ENCODE results near the gene NECAB2.

- TF ChIP-seq CTCF (conservative IDR thresholded peaks at IDR 0.05; ENCODE audit: low read length) = no peak
- no peak for TF ChIP-seq EZH2phosphoT487 (IDR thresholded peaks at IDR 0.05; ENCODE audit: borderline replicate concordance)
Observed at GRCh38 chr16:83928341-83929055, 39.5 kb upstream of the NECAB2 start.
